Neuronal stem cell (in vitro differentiated cells): ENCODE measurements around the gene LHX4. TPM values are rescaled to one million over a fixed set of nuclear protein-coding genes. Genes with fewer than 3 reads are reported as not detected.

Experiments
- DNase-seq: peaks from one replicate; pipeline ENCODE4 v3.0.0-alpha.2; 2013; ENCODE audit warnings: low spot score
- H2AFZ ChIP-seq: one replicate; pipeline ENCODE4 v1.6.1; 2013; ENCODE audit warnings: mild to moderate bottlenecking, low read length, inconsistent platforms
- H2AK5ac ChIP-seq: 2 replicates; pipeline ENCODE4 v1.6.1; 2013; ENCODE audit warnings: low read depth, mild to moderate bottlenecking, inconsistent platforms, low read length, moderate library complexity, mixed read lengths
- H2BK120ac ChIP-seq: 2 replicates; pipeline ENCODE4 v1.6.1; 2013; ENCODE audit warnings: low read depth, mild to moderate bottlenecking, inconsistent platforms, low read length, moderate library complexity, mixed read lengths
- H2BK12ac ChIP-seq: one replicate; pipeline ENCODE4 v1.6.1; 2013; ENCODE audit warnings: low read length, inconsistent platforms
- H2BK15ac ChIP-seq: 2 replicates; pipeline ENCODE4 v1.6.1; 2013; ENCODE audit warnings: mild to moderate bottlenecking, low read length, inconsistent platforms, mixed read lengths
- H2BK5ac ChIP-seq: one replicate; pipeline ENCODE4 v1.6.1; 2013; ENCODE audit warnings: inconsistent platforms, mild to moderate bottlenecking, low read length, moderate library complexity
- H3K14ac ChIP-seq: one replicate; pipeline ENCODE4 v1.6.1; 2013; ENCODE audit warnings: low read length, inconsistent platforms
- H3K18ac ChIP-seq: 2 replicates; pipeline ENCODE4 v1.6.1; 2013; ENCODE audit warnings: low read length, inconsistent platforms
- H3K23ac ChIP-seq: 2 replicates; pipeline ENCODE4 v1.6.1; 2013; ENCODE audit warnings: low read depth, mild to moderate bottlenecking, mixed read lengths, low read length, inconsistent platforms; ENCODE audit not compliant: poor library complexity
- H3K27ac ChIP-seq: replicated peaks from 3 replicates; pipeline ENCODE4 v1.5.1; 2013; ENCODE audit warnings: low read length, inconsistent platforms
- H3K27me3 ChIP-seq, 3 experiments: 2 replicates each; pipeline ENCODE4 v1.6.1; 2013; ENCODE audit warnings: low read length in 3 of 3, mild to moderate bottlenecking in 2 of 3, inconsistent platforms in 1 of 3, low read depth in 1 of 3, mixed read lengths in 1 of 3, moderate library complexity in 1 of 3; ENCODE audit not compliant: control insufficient read depth in 3 of 3, insufficient read depth in 3 of 3
- H3K36me3 ChIP-seq, 2 donors: replicated peaks in 1 of 2; 2 replicates each; pipeline ENCODE4 v1.6.1; 2013; ENCODE audit warnings: low read length in 2 of 2; ENCODE audit not compliant: control insufficient read depth in 2 of 2, insufficient read depth in 2 of 2
- H3K4ac ChIP-seq: 2 replicates; pipeline ENCODE4 v1.6.1; 2013; ENCODE audit warnings: inconsistent platforms, mild to moderate bottlenecking, low read length, moderate library complexity
- H3K4me1 ChIP-seq, 2 donors: 1 replicate in 1 of 2; 2 replicates in 1 of 2; pipeline ENCODE4 v1.6.1; 2013; ENCODE audit warnings: low read length in 2 of 2, low read depth in 1 of 2; ENCODE audit not compliant: control insufficient read depth in 2 of 2, insufficient read depth in 1 of 2
- H3K4me2 ChIP-seq: one replicate; pipeline ENCODE4 v1.6.1; 2013; ENCODE audit warnings: mild to moderate bottlenecking, low read length, inconsistent platforms; ENCODE audit not compliant: insufficient read depth, poor library complexity, severe bottlenecking
- H3K4me3 ChIP-seq, 2 donors: 2 replicates each; pipeline ENCODE4 v1.5.1; 2013; ENCODE audit warnings: low read length in 2 of 2, mild to moderate bottlenecking in 2 of 2, inconsistent platforms in 1 of 2, moderate library complexity in 1 of 2
- H3K79me1 ChIP-seq: one replicate; pipeline ENCODE4 v1.6.1; 2013; ENCODE audit warnings: low read depth, mild to moderate bottlenecking, inconsistent platforms, low read length, moderate library complexity
- H3K9ac ChIP-seq: one replicate; pipeline ENCODE4 v1.6.1; 2013; ENCODE audit warnings: mild to moderate bottlenecking, low read depth, low read length, inconsistent platforms; ENCODE audit not compliant: poor library complexity
- H3K9me3 ChIP-seq, 2 donors: replicated peaks in 1 of 2; 2 replicates each; pipeline versions ENCODE3 to v1.6.1; 2013; ENCODE audit warnings: low read length in 2 of 2, mild to moderate bottlenecking in 2 of 2, inconsistent platforms in 1 of 2, low read depth in 1 of 2, mixed read lengths in 1 of 2, moderate library complexity in 1 of 2; ENCODE audit not compliant: control insufficient read depth in 2 of 2, insufficient read depth in 1 of 2
- H4K8ac ChIP-seq: one replicate; pipeline ENCODE4 v1.6.1; 2013; ENCODE audit warnings: low read depth, mild to moderate bottlenecking, inconsistent platforms, low read length, moderate library complexity
- H4K91ac ChIP-seq: one replicate; pipeline ENCODE4 v1.6.1; 2013; ENCODE audit warnings: low read length, low read depth, mild to moderate bottlenecking, inconsistent platforms; ENCODE audit not compliant: poor library complexity
- WGBS, 2 donors: extraction: QIAGEN DNeasy Blood & Tissue Kit; methylation state at CpG; one replicate each; pipeline ENCODE4 v1.1.7; 2013; ENCODE audit warnings: missing lambda C conversion rate in 2 of 2, mixed read lengths in 1 of 2; ENCODE audit not compliant: insufficient read length in 2 of 2, insufficient replicate concordance in 1 of 2; ENCODE audit errors: extremely low coverage in 2 of 2; 5-methylcytosine and 5-hydroxymethylcytosine counted together
- polyA plus RNA-seq, 2 experiments: library from polyadenylated mRNA; stranded (reverse); fragments of 200-250 nt; gene quantifications; one replicate each; pipeline ENCODE4 v1.2.3, GENCODE V29; 2013

LHX4 gene
- polyA plus RNA-seq (2013, experiment 1 of 2), result 0.06 TPM
- polyA plus RNA-seq (2013, experiment 2 of 2), result 0.08 TPM

- H3K14ac ChIP-seq, result peak within 1 kb of the TSS; percentile 78
- no peaks in the 10 kb centered on the region for H3K36me3 ChIP-seq
- DNase-seq, result no peak
- H2AK5ac ChIP-seq, result peak within 1 kb of the TSS; percentile 10
- peak within 1 kb of the TSS; percentile 93 for H3K18ac ChIP-seq
- peak within 1 kb of the TSS; percentile 48 for H2BK5ac ChIP-seq
- H4K91ac ChIP-seq, result no peak within 1 kb of the TSS
- no CpG with 5 or more reads among the region's 105 CpGs for WGBS, 2 donors
- H2BK12ac ChIP-seq, result peak within 1 kb of the TSS; percentile 34
- peak within 1 kb of the TSS; percentile 70 for H3K23ac ChIP-seq
- H3K4me1 ChIP-seq, result peaks cover 8 to 16% of the 10 kb centered on the region in 2 donors
- H2BK120ac ChIP-seq, result no peak within 1 kb of the TSS
- H4K8ac ChIP-seq, result no peak within 1 kb of the TSS
- H3K27me3 ChIP-seq, result peaks cover 48 to 92% (median 63%) of the 10 kb centered on the region in 3 experiments
- peak within 1 kb of the TSS; percentile 76 for H3K4ac ChIP-seq
- H3K9me3 ChIP-seq, result peaks cover 0 to 9% of the 10 kb centered on the region in 2 donors
- H3K4me2 ChIP-seq, result peak within 1 kb of the TSS; percentile 100
- peak within 1 kb of the TSS; percentile 89 for H3K9ac ChIP-seq
- no peak within 1 kb of the TSS for H2BK15ac ChIP-seq
- H3K27ac ChIP-seq, result no peak within 1 kb of the TSS
- H2AFZ ChIP-seq, result peak within 1 kb of the TSS; percentile 99
- no peaks in the 10 kb centered on the region for H3K79me1 ChIP-seq
- H3K4me3 ChIP-seq, result peak within 1 kb of the TSS; percentile 67 to 86
Measured at GRCh38 chr1:180229483-180230415, at the start of gene LHX4. Gene LHX4 (plus strand): TSS chr1:180230264. CDS start chr1:180230530, 266 bp downstream.

- peaks cover 0 to 13% of the 10 kb centered on the region in 2 donors for H3K36me3 ChIP-seq
- H3K4me3 ChIP-seq, result no peak overlapping the region
- H2AK5ac ChIP-seq, result no peak overlapping the region
- WGBS, 2 donors, result no CpG with 5 or more reads among the region's 7 CpGs
- H2BK12ac ChIP-seq, result no peak overlapping the region
- H4K91ac ChIP-seq, result no peak overlapping the region
- no peak for DNase-seq
- no peak overlapping the region for H3K18ac ChIP-seq
- no peak overlapping the region for H3K27ac ChIP-seq
- no peaks in the 10 kb centered on the region for H3K27me3 ChIP-seq
- no peaks in the 10 kb centered on the region for H3K4me1 ChIP-seq
- H3K4ac ChIP-seq, result no peak overlapping the region
- H3K14ac ChIP-seq, result no peak overlapping the region
- no peak overlapping the region for H2AFZ ChIP-seq
- H3K9ac ChIP-seq, result no peak overlapping the region
- no peak overlapping the region for H2BK5ac ChIP-seq
- H3K9me3 ChIP-seq, result no peaks in the 10 kb centered on the region
- no peak overlapping the region for H2BK120ac ChIP-seq
- no peak overlapping the region for H4K8ac ChIP-seq
- H2BK15ac ChIP-seq, result no peak overlapping the region
- H3K4me2 ChIP-seq, result no peak overlapping the region
- no peaks in the 10 kb centered on the region for H3K79me1 ChIP-seq
- H3K23ac ChIP-seq, result no peak overlapping the region
Measured at GRCh38 chr1:180181048-180181447, 49.0 kb upstream of the LHX4 start.

GRCh38 chr1:180181996-180182642 lies 47.9 kb upstream of the LHX4 start:
- no peaks in the 10 kb centered on the region for H3K4me1 ChIP-seq
- no peak for DNase-seq
- no peak overlapping the region for H3K14ac ChIP-seq
- H2BK120ac ChIP-seq, result no peak overlapping the region
- H4K91ac ChIP-seq, result no peak overlapping the region
- H3K27me3 ChIP-seq, result no peaks in the 10 kb centered on the region
- H3K36me3 ChIP-seq, result peaks cover 0 to 21% of the 10 kb centered on the region in 2 donors
- H3K9me3 ChIP-seq, result no peaks in the 10 kb centered on the region
- H3K4me2 ChIP-seq, result no peak overlapping the region
- H3K27ac ChIP-seq, result no peak overlapping the region
- peak overlapping the region; percentile 43 for H2BK5ac ChIP-seq
- no peaks in the 10 kb centered on the region for H3K79me1 ChIP-seq
- no peak overlapping the region for H2AK5ac ChIP-seq
- no peak overlapping the region for H2BK12ac ChIP-seq
- no peak overlapping the region for H2BK15ac ChIP-seq
- H3K4ac ChIP-seq, result no peak overlapping the region
- no peak overlapping the region for H3K4me3 ChIP-seq
- no peak overlapping the region for H2AFZ ChIP-seq
- H3K23ac ChIP-seq, result peak overlapping the region; percentile 20
- H4K8ac ChIP-seq, result no peak overlapping the region
- no CpG with 5 or more reads among the region's 23 CpGs for WGBS, 2 donors
- H3K9ac ChIP-seq, result peak overlapping the region; percentile 10
- H3K18ac ChIP-seq, result no peak overlapping the region
